PC-3 (cell line): ENCODE measurements around the gene ITGA3. TPM values are rescaled to one million over a fixed set of nuclear protein-coding genes. Genes with fewer than 3 reads are reported as not detected.

Experiments
- ATAC-seq: fragments of 200-7000 bp; cut with Tn5 transposase; 2 replicates; pipeline ENCODE4 v1.9.1; 2020; ENCODE audit warnings: mild to moderate bottlenecking, moderate library complexity
- BruUV-seq: library from RNA; stranded (reverse); fragments of 400-500 nt; replicated peaks from 2 replicates; lab custom pipeline; 2021; lab: Mats Ljungman, UMichigan
- CTCF ChIA-PET: fragments of 300-600 bp; sonication (Branson Sonifier 250); formaldehyde crosslinking; loops from one replicate; lab custom pipeline; 2022; ENCODE audit warnings: antibody characterized with exemption; lab: Charles Lee
- POLR2A ChIA-PET: fragments of 300-600 bp; sonication (Branson Sonifier 250); formaldehyde crosslinking; loops from one replicate; lab custom pipeline; 2022; ENCODE audit warnings: antibody characterized with exemption; ENCODE audit not compliant: unreplicated experiment; lab: Charles Lee
- DNase-seq: peaks from one replicate; pipeline ENCODE4 v3.0.0-alpha.2; 2015
- H2AFZ ChIP-seq: fragments of 300-600 bp; sonication (generic); 2 replicates; pipeline ENCODE4 v1.6.0; 2016; ENCODE audit warnings: antibody characterized with exemption, low read length
- H3F3A ChIP-seq: fragments of 300-600 bp; sonication (generic); one replicate; pipeline ENCODE4 v1.6.0; 2017; ENCODE audit warnings: antibody characterized with exemption, low read length, control low read depth, mild to moderate bottlenecking; ENCODE audit not compliant: unreplicated experiment
- H3K27ac ChIP-seq: fragments of 300-600 bp; sonication (generic); 2 replicates; pipeline ENCODE4 v1.5.1; 2016; ENCODE audit warnings: mild to moderate bottlenecking, low read length
- H3K27me3 ChIP-seq: fragments of 300-600 bp; sonication (generic); 2 replicates; pipeline ENCODE4 v1.6.1; 2016; ENCODE audit warnings: low read length, mixed read lengths
- H3K36me3 ChIP-seq: fragments of 300-600 bp; sonication (generic); 2 replicates; pipeline ENCODE4 v1.6.1; 2016; ENCODE audit warnings: low read depth, mixed run types, low read length, mixed read lengths
- H3K4me1 ChIP-seq: fragments of 300-600 bp; sonication (generic); 2 replicates; pipeline ENCODE4 v1.5.1; 2016; ENCODE audit warnings: low read length; ENCODE audit not compliant: insufficient read depth
- H3K4me2 ChIP-seq: fragments of 300-600 bp; sonication (generic); 2 replicates; pipeline ENCODE4 v1.6.0; 2016; ENCODE audit warnings: low read length
- H3K4me3 ChIP-seq: fragments of 300-600 bp; sonication (generic); 2 replicates; pipeline ENCODE4 v1.5.1; 2016; ENCODE audit warnings: mild to moderate bottlenecking, low read length, mixed read lengths
- H3K79me2 ChIP-seq: fragments of 300-600 bp; sonication (generic); 2 replicates; pipeline ENCODE4 v1.6.1; 2017; ENCODE audit warnings: low read length, mixed read lengths
- H3K9ac ChIP-seq: fragments of 300-600 bp; sonication (generic); 2 replicates; pipeline ENCODE4 v1.6.0; 2016; ENCODE audit warnings: mild to moderate bottlenecking, low read length
- H3K9me2 ChIP-seq: fragments of 300-600 bp; sonication (generic); replicated peaks from 2 replicates; pipeline ENCODE4 v1.6.1; 2016; ENCODE audit warnings: mixed run types, low read length, mixed read lengths
- H3K9me3 ChIP-seq: fragments of 300-600 bp; sonication (generic); 2 replicates; pipeline ENCODE4 v1.6.1; 2016; ENCODE audit warnings: low read length, mixed read lengths
- H4K20me1 ChIP-seq: fragments of 300-600 bp; sonication (generic); 2 replicates; pipeline ENCODE4 v1.6.1; 2016; ENCODE audit warnings: low read length, mixed read lengths
- EZH2 ChIP-seq: fragments of 300-600 bp; sonication (generic); IDR thresholded peaks from one replicate; pipeline ENCODE4 v1.6.1; 2017; ENCODE audit warnings: antibody characterized with exemption, mild to moderate bottlenecking, low read length; ENCODE audit not compliant: unreplicated experiment
- EZH2phosphoT487 ChIP-seq: fragments of 300-600 bp; sonication (generic); IDR thresholded peaks from 2 replicates; pipeline ENCODE4 v1.6.1; 2018; ENCODE audit warnings: mild to moderate bottlenecking, antibody characterized with exemption, low read length, borderline replicate concordance
- intact Hi-C: fragments of 100-400 bp; cut with micrococcal nuclease; formaldehyde crosslinking; loops from 2 replicates; pipeline ENCODE4 v1.9.0; 2023
- total RNA-seq: library from RNA; depleted of rRNA; stranded (reverse); fragments of >200 nt; gene quantifications from 2 replicates; pipeline ENCODE4 v1.2.3, GENCODE V29; 2014
- TF ChIP-seq, protein P1 (sequence below): fragments of 300-600 bp; sonication (generic); conservative IDR thresholded peaks from 2 replicates; pipeline ENCODE4 v1.5.1; 2017; ENCODE audit warnings: antibody characterized with exemption, low read depth, mild to moderate bottlenecking, low read length

The ITGA3 gene
- total RNA-seq, 1 experiment from 2014 or later: 598 TPM

DNA sequence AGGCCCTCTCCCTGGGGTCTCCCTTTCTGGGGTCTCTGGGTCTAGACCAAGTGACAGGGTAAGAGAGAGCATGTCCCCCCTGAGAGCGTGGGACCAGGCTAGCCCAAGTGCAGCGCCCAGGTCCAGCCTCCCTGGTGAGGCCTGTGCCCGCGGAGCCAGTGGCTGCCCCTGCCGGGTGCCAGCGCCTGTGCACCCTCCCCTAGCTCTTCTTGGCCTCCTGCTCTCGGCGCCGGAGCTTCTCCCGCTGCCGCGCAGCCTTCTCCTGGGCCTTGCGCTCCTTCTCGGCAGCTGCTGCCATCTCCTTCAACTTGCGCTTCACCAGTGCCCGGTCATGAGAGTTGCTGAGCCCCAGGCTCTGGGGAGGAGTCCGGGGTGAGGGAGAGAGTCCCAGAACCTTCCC lies 56.8 kb downstream of the ITGA3 start:
- TF ChIP-seq EZH2phosphoT487: no peak
- no peak for TF ChIP-seq EZH2
- TF ChIP-seq, protein P1, sequence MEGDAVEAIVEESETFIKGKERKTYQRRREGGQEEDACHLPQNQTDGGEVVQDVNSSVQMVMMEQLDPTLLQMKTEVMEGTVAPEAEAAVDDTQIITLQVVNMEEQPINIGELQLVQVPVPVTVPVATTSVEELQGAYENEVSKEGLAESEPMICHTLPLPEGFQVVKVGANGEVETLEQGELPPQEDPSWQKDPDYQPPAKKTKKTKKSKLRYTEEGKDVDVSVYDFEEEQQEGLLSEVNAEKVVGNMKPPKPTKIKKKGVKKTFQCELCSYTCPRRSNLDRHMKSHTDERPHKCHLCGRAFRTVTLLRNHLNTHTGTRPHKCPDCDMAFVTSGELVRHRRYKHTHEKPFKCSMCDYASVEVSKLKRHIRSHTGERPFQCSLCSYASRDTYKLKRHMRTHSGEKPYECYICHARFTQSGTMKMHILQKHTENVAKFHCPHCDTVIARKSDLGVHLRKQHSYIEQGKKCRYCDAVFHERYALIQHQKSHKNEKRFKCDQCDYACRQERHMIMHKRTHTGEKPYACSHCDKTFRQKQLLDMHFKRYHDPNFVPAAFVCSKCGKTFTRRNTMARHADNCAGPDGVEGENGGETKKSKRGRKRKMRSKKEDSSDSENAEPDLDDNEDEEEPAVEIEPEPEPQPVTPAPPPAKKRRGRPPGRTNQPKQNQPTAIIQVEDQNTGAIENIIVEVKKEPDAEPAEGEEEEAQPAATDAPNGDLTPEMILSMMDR: no peak
- H3K4me2 ChIP-seq: no peak overlapping the region
- BruUV-seq: no TSS peak
- H2AFZ ChIP-seq: no peak overlapping the region
- H3K27ac ChIP-seq: no peak overlapping the region
- intact Hi-C loops: no loop called here
- no peak for ATAC-seq
- H3K36me3 ChIP-seq: no peaks in the 10 kb centered on the region
- no peak for DNase-seq
- no peaks in the 10 kb centered on the region for H3K79me2 ChIP-seq
- no peak overlapping the region for H3K9ac ChIP-seq
- no peaks in the 10 kb centered on the region for H3K9me3 ChIP-seq
- peaks cover 10% of the 10 kb centered on the region for H3K4me1 ChIP-seq
- no peak overlapping the region for H3K4me3 ChIP-seq
- no peaks in the 10 kb centered on the region for H3F3A ChIP-seq
- no peaks in the 10 kb centered on the region for H3K27me3 ChIP-seq
- H4K20me1 ChIP-seq: no peaks in the 10 kb centered on the region
- H3K9me2 ChIP-seq: no peaks in the 10 kb centered on the region
- CTCF ChIA-PET: no interaction called here
- POLR2A ChIA-PET: interaction anchor here (0.7 kb wide), 1 partner anchor 61 kb away, joined by 3 read pairs; no protein-coding TSS in a partner anchor

DNA sequence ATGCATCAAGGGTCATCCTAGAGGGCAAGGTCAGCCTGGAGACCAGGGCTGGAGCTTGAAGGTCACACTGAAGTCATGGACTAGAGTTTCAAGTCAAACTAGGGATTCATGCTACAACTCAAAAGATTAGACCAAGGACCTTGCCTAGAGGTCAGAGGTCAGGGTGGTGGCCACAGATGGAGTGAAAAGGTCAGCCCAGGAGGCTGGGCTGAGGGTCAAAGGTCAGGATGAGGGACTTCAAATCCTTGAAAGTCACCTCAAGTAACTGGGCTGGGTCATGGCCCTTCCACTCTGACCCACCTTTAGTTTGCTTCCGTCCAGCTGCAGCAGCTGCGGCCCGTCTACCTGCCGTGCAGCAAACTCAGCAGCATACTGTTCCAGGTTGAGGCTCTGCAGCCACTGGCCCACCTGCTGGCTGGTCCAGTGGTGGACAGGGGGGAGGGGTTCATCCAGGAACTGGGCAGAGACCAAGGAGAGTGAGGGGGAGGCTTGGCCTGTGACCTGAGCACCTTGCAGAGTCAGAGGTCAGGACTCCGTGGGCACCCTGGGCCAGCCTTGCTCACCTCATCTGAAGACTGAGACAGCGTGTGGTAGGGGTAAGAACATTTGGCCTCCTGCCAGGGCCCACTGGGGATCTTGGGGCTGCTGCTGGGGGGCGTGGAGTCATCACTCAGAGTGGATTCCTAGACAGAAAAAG lies 57.9 kb downstream of the ITGA3 start:
- ATAC-seq (no peak), DNase-seq (no peak)
- Histone ChIP-seq H3K9me2 (no peaks in the 10 kb centered on the region), H3K4me2 (no peak overlapping the region), H3K36me3 (no peaks in the 10 kb centered on the region), H3K9me3 (no peaks in the 10 kb centered on the region), H3K79me2 (no peaks in the 10 kb centered on the region), H3F3A (no peaks in the 10 kb centered on the region), H2AFZ (no peak overlapping the region), H3K4me3 (no peak overlapping the region), H4K20me1 (no peaks in the 10 kb centered on the region), H3K4me1 (peaks cover 5% of the 10 kb centered on the region; the same call in 1 of the 2 replicates), H3K9ac (no peak overlapping the region), H3K27me3 (peaks cover 5% of the 10 kb centered on the region; the same call in 1 of the 2 replicates), H3K27ac (no peak overlapping the region)
- intact Hi-C loops: loop anchor here (2.0 kb wide), 1 partner anchor 47 kb away; no protein-coding TSS in a partner anchor
- no TSS peak for BruUV-seq
- TF ChIP-seq, protein P1: no peak
- TF ChIP-seq EZH2phosphoT487: no peak
- no peak for TF ChIP-seq EZH2
- ChIA-PET POLR2A (no interaction called here), CTCF (no interaction called here)

DNA sequence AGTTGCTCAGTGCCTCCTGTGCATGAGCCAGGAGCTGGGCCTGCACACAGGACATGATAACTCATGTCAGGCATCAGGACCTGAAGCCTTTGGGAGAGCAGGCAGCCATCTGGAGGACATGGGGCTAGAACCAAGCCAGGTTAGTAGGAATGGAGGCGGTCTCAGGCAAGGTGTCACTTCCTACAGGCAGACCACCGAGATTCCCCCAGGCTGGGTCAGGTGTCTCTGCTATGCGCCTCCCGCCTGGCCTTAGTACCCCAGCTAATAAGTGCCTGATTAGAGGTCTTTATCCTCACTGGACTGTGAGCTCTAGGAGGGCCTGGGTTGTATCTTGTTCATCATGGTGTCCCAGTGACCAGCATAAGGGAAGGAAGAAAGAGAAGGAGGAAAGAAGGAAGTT lies 58.5 kb downstream of the ITGA3 start:
- H3K36me3 ChIP-seq: no peaks in the 10 kb centered on the region
- DNase-seq (no peak), ATAC-seq (no peak)
- TF ChIP-seq EZH2 (no peak), EZH2phosphoT487 (no peak)
- TF ChIP-seq, protein P1: no peak
- H3K4me2 ChIP-seq: no peak overlapping the region
- H3K4me1 ChIP-seq: peaks cover 5% of the 10 kb centered on the region; the same call in 1 of the 2 replicates
- H3K79me2 ChIP-seq: no peaks in the 10 kb centered on the region
- H3K27ac ChIP-seq: no peak overlapping the region
- CTCF ChIA-PET: no interaction called here
- no peak overlapping the region for H2AFZ ChIP-seq
- BruUV-seq: no TSS peak
- H3K9ac ChIP-seq: no peak overlapping the region
- POLR2A ChIA-PET: no interaction called here
- H3K9me2 ChIP-seq: no peaks in the 10 kb centered on the region
- peaks cover 5% of the 10 kb centered on the region; the same call in 1 of the 2 replicates for H3K27me3 ChIP-seq
- intact Hi-C loops: loop anchor here (2.0 kb wide), 1 partner anchor 46 kb away; no protein-coding TSS in a partner anchor
- no peak overlapping the region for H3K4me3 ChIP-seq
- no peaks in the 10 kb centered on the region for H4K20me1 ChIP-seq
- no peaks in the 10 kb centered on the region for H3F3A ChIP-seq
- H3K9me3 ChIP-seq: no peaks in the 10 kb centered on the region
